Hippocampal formation (tissue), 2 donors: Measurements from ENCODE around the gene HSF5.
"Not testable (repeated sequence)": the region's sequence is repeated elsewhere in the genome, so short reads cannot be mapped to it uniquely, and the experiment has no call there.

Source experiments
- DNase-seq, 2 donors: peaks; one replicate each; lab custom pipeline; 2025; lab: John Stamatoyannopoulos, UW

HSF5 gene

GRCh38 chr17:58412961-58413586, 75.1 kb downstream of the HSF5 start:
- no peak for DNase-seq

DNA sequence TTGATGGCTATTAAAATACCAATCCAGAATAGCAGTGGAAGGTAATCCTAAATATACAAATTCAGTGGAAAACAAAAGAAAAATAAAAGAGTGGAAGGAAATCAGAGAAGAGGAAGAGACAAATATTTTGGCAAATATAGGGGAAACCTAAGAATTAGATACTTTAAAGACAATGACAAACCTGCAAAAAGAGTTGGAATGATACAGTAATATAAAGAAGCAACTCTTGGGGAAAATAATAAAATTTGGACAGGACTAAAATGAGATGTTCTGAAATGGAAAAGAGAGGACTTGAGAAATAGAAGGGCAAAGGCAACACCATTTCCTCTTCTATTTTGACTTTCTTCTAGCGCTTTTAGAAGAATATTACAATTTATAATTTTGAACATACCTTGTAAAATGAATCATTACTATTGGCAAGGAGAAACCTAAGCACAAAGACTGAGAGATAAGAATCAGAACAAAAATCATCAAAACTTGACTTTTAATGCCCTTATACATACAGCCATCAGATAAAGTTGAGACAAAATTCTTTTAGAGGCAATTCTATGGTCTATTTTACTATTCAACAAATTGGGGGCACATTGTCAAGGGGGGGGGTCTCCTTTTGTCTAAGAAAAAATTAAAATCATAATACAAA, 76.0 kb downstream of the HSF5 start:
- no peak for DNase-seq

- DNase-seq = no peak
These were observed 76.8 kb downstream of the HSF5 start for GRCh38 chr17:58411408-58411894.

DNA sequence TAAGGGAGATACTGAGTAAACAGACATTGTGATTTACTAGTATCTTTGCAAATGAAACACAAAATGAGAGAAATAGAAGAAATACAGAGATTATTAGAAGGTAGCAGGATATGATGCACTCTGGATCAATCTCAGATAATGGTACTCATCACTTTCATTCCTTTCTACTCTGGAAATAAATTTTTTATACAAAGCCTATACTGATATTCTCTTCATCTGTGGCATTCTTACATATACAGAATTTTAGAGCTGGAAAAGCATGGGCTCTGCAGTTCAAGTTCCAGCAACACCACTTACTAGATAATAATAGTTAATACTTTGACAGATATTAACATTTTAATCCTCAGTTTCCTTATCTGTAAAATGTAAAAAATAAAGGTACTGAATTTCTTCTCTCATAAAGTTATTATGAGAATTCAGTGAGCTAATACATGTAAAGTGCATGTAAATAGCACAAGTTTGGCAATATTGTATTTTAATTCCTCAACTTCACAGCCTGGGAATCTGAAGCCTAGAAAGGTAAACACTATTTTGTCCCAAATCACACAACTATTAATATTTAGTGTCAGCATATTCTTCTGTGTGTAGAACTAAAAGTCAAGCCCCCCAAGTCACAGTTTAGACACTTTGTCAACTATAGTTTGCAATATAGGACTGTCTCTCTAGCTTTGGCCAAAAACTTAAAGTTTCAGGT, 77.3 kb downstream of the HSF5 start:
- DNase-seq = no peak

DNA sequence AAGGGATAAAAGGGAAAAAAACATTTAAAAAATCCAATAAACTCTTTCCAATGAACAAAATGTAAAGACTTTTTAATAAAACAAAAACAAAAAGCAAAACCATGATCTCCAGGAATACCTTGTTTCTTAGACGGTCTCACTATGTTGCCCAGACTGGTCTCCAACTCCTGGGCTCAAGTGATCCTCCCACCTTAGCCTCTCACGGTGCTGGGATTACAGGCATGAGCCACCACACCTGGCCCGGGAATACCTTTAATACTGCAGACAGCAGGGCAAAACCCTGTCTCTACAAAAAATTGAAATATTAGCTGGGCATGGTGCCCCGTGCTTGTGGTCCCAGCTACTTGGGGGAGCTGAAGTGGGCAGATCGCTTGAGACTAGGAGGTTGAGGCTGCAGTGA, 78.8 kb downstream of the HSF5 start:
- DNase-seq = no peak

GRCh38 chr17:58403311-58403710, 84.9 kb downstream of the HSF5 start:
- no peak for DNase-seq

DNA sequence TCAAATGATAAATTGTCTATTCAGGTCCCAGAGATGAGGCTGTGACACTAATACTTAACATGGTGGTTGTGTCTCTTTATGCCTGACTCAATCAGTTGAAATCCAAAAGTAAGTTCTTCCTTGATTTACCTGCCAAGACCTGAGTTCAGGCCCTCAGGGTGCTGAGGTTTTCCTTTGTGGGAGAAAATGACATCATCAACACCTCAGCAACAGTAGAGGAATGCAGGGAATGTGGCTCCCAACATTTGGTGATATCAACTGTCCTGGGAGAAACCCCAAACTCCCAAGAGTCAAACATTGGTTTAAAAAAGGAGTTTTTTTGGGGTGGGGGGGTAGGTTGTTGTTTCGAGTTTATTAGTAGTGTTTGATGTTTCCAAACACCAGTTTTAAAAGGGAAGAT, 85.5 kb downstream of the HSF5 start:
- no peak for DNase-seq

DNA sequence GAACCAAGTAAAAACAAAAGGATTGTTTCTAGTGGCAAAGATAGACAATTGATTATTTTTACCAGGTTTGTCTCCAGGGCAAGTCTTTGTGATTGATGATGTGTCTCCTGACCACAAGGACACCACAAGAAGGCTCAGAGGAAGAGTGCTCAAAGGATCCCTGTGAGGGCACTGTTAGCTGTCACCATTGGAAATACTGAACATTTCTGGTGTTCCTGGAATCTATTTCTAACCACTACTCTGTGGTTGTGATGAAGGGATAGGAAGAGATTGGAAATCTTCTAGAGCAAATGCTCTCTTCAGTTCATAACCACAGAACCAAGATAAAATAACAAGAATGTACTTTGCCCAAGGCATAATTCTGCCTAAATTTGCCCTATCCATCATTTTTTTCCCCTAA, 86.2 kb downstream of the HSF5 start:
- DNase-seq = no peak

- DNase-seq = no peak
These were observed 86.9 kb downstream of the HSF5 start for GRCh38 chr17:58401287-58401686.

- no peak for DNase-seq
These were observed 87.4 kb downstream of the HSF5 start for GRCh38 chr17:58400826-58401225.

DNA sequence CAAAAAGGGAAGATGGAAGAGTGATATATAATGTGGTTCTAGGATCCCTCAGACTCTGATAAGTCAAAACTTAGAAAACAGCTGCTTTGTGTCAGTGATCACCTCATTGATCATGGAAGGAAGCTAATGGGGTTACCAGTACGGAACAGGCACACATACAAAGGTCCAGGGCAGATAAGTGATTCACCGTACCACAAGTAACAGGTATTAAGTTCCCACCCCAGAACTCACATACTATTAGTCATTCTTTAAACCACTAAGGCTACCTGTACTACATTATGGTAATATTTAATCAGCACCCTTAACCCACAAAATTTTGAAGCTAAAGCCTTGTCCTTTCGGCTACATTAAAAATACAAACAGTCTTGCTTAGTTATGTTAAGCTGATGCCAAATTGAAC, 88.2 kb downstream of the HSF5 start:
- DNase-seq = no peak

- DNase-seq = no peak
These were observed 89.5 kb downstream of the HSF5 start for GRCh38 chr17:58398574-58399266.

DNA sequence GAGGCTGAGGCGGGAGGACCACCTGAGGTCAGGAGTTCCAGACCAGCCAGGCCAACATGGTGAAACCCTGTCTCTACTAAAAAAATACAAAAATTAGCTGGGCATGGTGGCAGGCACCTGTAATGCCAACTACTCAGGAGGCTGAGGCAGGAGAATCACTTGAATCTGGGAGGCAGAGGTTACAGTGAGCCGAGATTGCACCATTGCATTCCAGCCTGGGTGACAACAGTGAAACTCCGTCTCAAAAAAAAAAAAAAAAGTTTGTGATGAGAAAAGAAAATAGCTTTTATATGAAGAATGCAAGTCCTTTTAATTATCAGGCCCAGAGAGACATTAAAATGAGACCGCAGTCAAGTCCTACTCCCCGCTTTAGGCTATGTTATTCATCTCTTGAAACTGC, 90.8 kb downstream of the HSF5 start:
- not testable (repeated sequence) for DNase-seq

GRCh38 chr17:58396173-58396572, 92.0 kb downstream of the HSF5 start:
- DNase-seq = no peak

- no peak for DNase-seq
These were observed 93.5 kb downstream of the HSF5 start for GRCh38 chr17:58394534-58395223.

- no peak for DNase-seq
These were observed 96.8 kb downstream of the HSF5 start for GRCh38 chr17:58391302-58391984.

DNA sequence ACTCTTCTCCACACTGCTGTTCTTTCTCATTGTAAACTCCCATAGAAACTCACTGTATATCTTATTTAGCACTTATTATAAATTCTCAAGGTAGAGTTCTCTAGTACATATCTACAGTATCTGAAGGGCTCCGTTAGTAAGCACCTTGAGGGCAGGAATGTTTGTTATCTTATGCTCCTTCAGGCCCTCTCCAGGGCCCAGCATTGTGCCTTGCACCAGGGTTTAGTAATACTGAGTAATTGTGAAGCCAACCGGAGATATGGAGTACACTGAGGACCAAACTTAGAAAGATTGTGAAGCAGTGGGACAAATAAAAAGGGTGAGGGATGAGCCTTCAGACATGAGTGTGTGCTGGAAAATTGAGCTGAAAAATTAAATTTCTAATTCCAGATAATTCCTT, 97.3 kb downstream of the HSF5 start:
- no peak for DNase-seq

DNA sequence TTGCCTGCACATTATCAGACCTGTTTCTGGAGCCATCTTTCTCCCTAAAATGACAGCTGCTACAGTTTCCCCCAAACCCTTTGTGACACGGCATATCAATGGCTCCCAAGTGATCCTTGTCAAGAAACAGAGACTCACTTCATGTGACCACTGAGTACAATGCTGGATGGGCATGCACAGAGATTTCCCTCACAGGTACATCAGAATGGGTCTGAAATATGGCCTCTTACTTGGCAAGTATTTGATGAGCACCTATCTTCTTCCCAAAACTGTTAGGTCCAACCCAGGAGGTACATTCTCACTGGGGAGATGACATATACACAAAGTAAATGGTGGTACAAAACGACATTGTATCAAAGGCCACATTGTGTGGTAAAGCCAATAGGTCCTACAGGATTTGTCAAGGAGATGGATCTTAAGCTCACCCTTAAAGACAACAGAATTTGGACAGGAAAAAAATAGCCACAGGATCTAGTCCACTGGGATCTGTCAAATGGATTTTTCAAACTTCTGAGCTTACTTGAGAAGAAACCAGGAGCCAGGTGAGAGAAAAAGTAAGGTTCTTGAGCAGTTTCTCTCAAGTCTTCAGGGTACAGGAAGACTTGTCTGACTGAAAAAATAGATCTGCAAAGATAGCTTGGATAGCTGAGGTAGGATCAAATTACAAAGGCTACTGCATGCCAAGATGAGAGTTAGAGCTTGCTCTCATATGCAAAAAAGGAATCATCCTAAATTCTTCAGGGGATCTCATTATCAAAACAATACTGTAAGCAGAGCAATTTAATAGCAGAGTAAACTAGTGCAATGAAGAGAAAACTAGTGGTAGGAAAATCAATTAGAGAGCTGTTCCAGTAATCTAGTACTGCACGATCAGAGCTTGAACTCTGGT, 99.7 kb downstream of the HSF5 start:
- no peak for DNase-seq

DNA sequence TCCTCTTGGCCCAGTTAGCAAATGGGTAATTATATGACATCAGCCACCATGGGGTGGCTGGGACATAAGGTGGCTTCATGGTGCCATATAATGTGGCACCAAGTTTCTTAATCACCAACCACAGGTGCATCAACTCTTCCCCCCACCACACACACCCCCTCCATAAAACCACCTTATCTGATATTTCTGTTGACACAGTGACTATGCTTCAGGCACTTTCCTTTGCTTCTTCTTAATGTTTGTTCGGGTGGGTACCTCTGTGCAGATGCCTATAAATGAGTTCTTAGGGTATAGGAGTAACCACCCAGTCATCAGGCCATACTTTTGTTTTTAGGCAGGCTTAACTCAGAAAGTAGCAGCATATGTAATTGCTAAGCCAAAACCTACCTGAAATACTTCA, 100.4 kb downstream of the HSF5 start:
- DNase-seq = no peak

GRCh38 chr17:58386708-58387107, 101.5 kb downstream of the HSF5 start:
- DNase-seq = no peak
